HepG2 (cell line): ENCODE measurements around the gene CMIP. TPM values are rescaled to one million over a fixed set of nuclear protein-coding genes. Genes with fewer than 3 reads are reported as not detected.

ENCODE experiments used
- AGO2 ChIP-seq: fragments of 200-400 bp; formaldehyde crosslinking; optimal IDR thresholded peaks from 2 replicates; pipeline ENCODE3; 2017; ENCODE audit warnings: mild to moderate bottlenecking, low read depth, low read length, moderate library complexity
- CBX5 ChIP-seq: sonication (generic); formaldehyde crosslinking; IDR thresholded peaks from 2 replicates; pipeline ENCODE4 v1.4.0; 2020; ENCODE audit warnings: missing genetic modification reagents, borderline replicate concordance
- CENPBD1 ChIP-seq: sonication (generic); formaldehyde crosslinking; IDR thresholded peaks from 2 replicates; pipeline ENCODE4 v1.8.0; 2022; ENCODE audit warnings: missing genetic modification reagents, low read depth, mild to moderate bottlenecking, borderline replicate concordance
- ETV5 ChIP-seq: IDR thresholded peaks from 2 replicates; pipeline ENCODE4 v1.6.1; 2018; ENCODE audit warnings: missing biosample characterization, missing genetic modification reagents, inconsistent platforms, borderline replicate concordance
- ETV6 ChIP-seq: sonication (generic); formaldehyde crosslinking; conservative IDR thresholded peaks from 2 replicates; pipeline ENCODE4 v1.4.0; 2020; ENCODE audit warnings: missing genetic modification reagents
- FOXP1 ChIP-seq, 2 experiments: fragments of 450-650 bp in 1 of 2; IDR thresholded peaks; 2 replicates each; pipeline ENCODE4 v1.6.1; 2017 to 2018; ENCODE audit warnings: antibody characterized with exemption in 1 of 2
- FOXP4 ChIP-seq: sonication (generic); formaldehyde crosslinking; IDR thresholded peaks from 2 replicates; pipeline ENCODE4 v1.4.0; 2020; ENCODE audit warnings: missing genetic modification reagents
- GPBP1L1 ChIP-seq: sonication (generic); formaldehyde crosslinking; IDR thresholded peaks from 2 replicates; pipeline ENCODE4 v1.5.0; 2020; ENCODE audit warnings: mild to moderate bottlenecking, missing genetic modification reagents
- HNRNPL ChIP-seq: fragments of 200-400 bp; formaldehyde crosslinking; IDR thresholded peaks from 2 replicates; pipeline ENCODE4 v1.6.1; 2017; ENCODE audit warnings: mild to moderate bottlenecking, low read depth, low read length
- IKZF4 ChIP-seq: sonication (generic); formaldehyde crosslinking; IDR thresholded peaks from 2 replicates; pipeline ENCODE4 v1.5.1; 2020; ENCODE audit warnings: borderline replicate concordance, mild to moderate bottlenecking, low read depth, missing genetic modification reagents; ENCODE audit errors: not compliant biosample characterization
- JUND ChIP-seq: sonication (generic); formaldehyde crosslinking; IDR thresholded peaks from 2 replicates; pipeline ENCODE4 v1.8.0; 2022; ENCODE audit warnings: mild to moderate bottlenecking, missing genetic modification reagents
- KDM4B ChIP-seq: sonication (generic); formaldehyde crosslinking; IDR thresholded peaks from 2 replicates; pipeline ENCODE4 v1.4.0; 2020; ENCODE audit warnings: missing genetic modification reagents
- MATR3 ChIP-seq: sonication (generic); formaldehyde crosslinking; IDR thresholded peaks from 2 replicates; pipeline ENCODE4 v1.4.0; 2020; ENCODE audit warnings: missing genetic modification reagents
- NAIF1 ChIP-seq: sonication (generic); formaldehyde crosslinking; IDR thresholded peaks from 2 replicates; pipeline ENCODE4 v1.5.0; 2020; ENCODE audit warnings: mild to moderate bottlenecking, missing genetic modification reagents, borderline replicate concordance
- ONECUT2 ChIP-seq: sonication (generic); formaldehyde crosslinking; IDR thresholded peaks from 2 replicates; pipeline ENCODE4 v1.4.0; 2020; ENCODE audit warnings: missing genetic modification reagents
- PHF21A ChIP-seq: sonication (generic); formaldehyde crosslinking; IDR thresholded peaks from 2 replicates; pipeline ENCODE4 v1.5.0; 2020; ENCODE audit warnings: mild to moderate bottlenecking, missing genetic modification reagents
- SNAI1 ChIP-seq: sonication (generic); formaldehyde crosslinking; IDR thresholded peaks from 2 replicates; pipeline ENCODE4 v1.5.0; 2020; ENCODE audit warnings: mild to moderate bottlenecking, missing genetic modification reagents, borderline replicate concordance
- SOX13 ChIP-seq, 3 experiments: fragments of 450-650 bp in 1 of 3; sonication (generic) in 1 of 3; formaldehyde crosslinking in 1 of 3; IDR thresholded peaks in 2 of 3; conservative IDR thresholded peaks in 1 of 3; 2 replicates each; pipeline versions ENCODE4 v1.5.0 to v1.6.1; 2016 to 2020; ENCODE audit warnings: antibody characterized with exemption in 1 of 3, mild to moderate bottlenecking in 1 of 3, missing compliant biosample characterization in 1 of 3, missing genetic modification reagents in 1 of 3, moderate library complexity in 1 of 3
- ZBTB8A ChIP-seq: sonication (generic); formaldehyde crosslinking; IDR thresholded peaks from 2 replicates; pipeline ENCODE4 v1.4.0; 2020; ENCODE audit warnings: mild to moderate bottlenecking, low read depth, missing genetic modification reagents, borderline replicate concordance
- ZNF234 ChIP-seq: sonication (generic); formaldehyde crosslinking; conservative IDR thresholded peaks from 2 replicates; pipeline ENCODE4 v1.5.1; 2020; ENCODE audit warnings: mild to moderate bottlenecking, missing genetic modification reagents
- ZNF354B ChIP-seq: sonication (generic); formaldehyde crosslinking; IDR thresholded peaks from 2 replicates; pipeline ENCODE4 v1.8.0; 2022; ENCODE audit warnings: mild to moderate bottlenecking, missing genetic modification reagents
- ZNF460 ChIP-seq: sonication (generic); formaldehyde crosslinking; IDR thresholded peaks from 2 replicates; pipeline ENCODE4 v1.5.1; 2020; ENCODE audit warnings: missing genetic modification reagents, mild to moderate bottlenecking, borderline replicate concordance
- ZNF484 ChIP-seq: sonication (generic); formaldehyde crosslinking; IDR thresholded peaks from 2 replicates; pipeline ENCODE4 v1.5.1; 2020; ENCODE audit warnings: mild to moderate bottlenecking, low read depth, missing genetic modification reagents, borderline replicate concordance
- ZNF496 ChIP-seq: sonication (generic); formaldehyde crosslinking; IDR thresholded peaks from 2 replicates; pipeline ENCODE4 v1.8.1; 2023; ENCODE audit warnings: mild to moderate bottlenecking, moderate library complexity, missing genetic modification reagents; ENCODE audit not compliant: insufficient replicate concordance
- ZNF644 ChIP-seq: IDR thresholded peaks from 2 replicates; pipeline ENCODE4 v1.6.1; 2016; ENCODE audit warnings: low read depth
- ZNF761 ChIP-seq: sonication (generic); formaldehyde crosslinking; conservative IDR thresholded peaks from 2 replicates; pipeline ENCODE4 v1.4.0; 2020; ENCODE audit warnings: mild to moderate bottlenecking, missing genetic modification reagents
- polyA plus RNA-seq, 8 experiments: library from polyadenylated mRNA; depleted of rRNA in 3 of 8; stranded (reverse) in 7 of 8; unstranded in 1 of 8; fragments of >200 nt; fragmentation: Illumina TruSeq in 4 of 8; extraction: Trizol in 4 of 8; gene quantifications; 2 replicates each; pipeline versions ENCODE4 v1.2.1 to v1.2.3, GENCODE V29; 2011 to 2016; ENCODE audit warnings: low read depth in 4 of 8, missing spikeins in 1 of 8, mixed read lengths in 1 of 8; ENCODE audit not compliant: insufficient read depth in 1 of 8
- total RNA-seq, 5 experiments: library from RNA; depleted of rRNA; stranded (reverse); fragments of >200 nt; fragmentation: Illumina TruSeq; extraction: Trizol; gene quantifications; 2 replicates each; pipeline ENCODE4 v1.2.3, GENCODE V29; 2016; ENCODE audit warnings: low read depth in 1 of 5

Gene CMIP
- total and polyA plus RNA-seq, 2 of the 13 experiments (the other 11 are each of a cell fraction or from before 2014, with no cell fraction given): 10.9 to 18.1 TPM

- no peak for TF ChIP-seq GPBP1L1 (CRISPR knock-in tag)
- TF ChIP-seq ONECUT2 (CRISPR knock-in tag): no peak
- no peak for TF ChIP-seq ZNF484 (CRISPR knock-in tag)
- no peak for TF ChIP-seq PHF21A (CRISPR knock-in tag)
- TF ChIP-seq FOXP4: no peak
- TF ChIP-seq ZNF354B: no peak
- no peak for TF ChIP-seq ZNF496 (CRISPR knock-in tag)
- TF ChIP-seq ZNF460 (CRISPR knock-in tag): no peak
- TF ChIP-seq HNRNPL: 0 out of 2 replicates have a peak, but pooled peaks have one; percentile 12
- TF ChIP-seq ZBTB8A: no peak
- no peak for TF ChIP-seq ZNF234 (CRISPR knock-in tag)
- TF ChIP-seq ZNF644 (CRISPR knock-in tag): no peak
- TF ChIP-seq AGO2: no peak
- TF ChIP-seq JUND (CRISPR knock-in tag): no peak
- no peak for TF ChIP-seq ETV5 (CRISPR knock-in tag)
- TF ChIP-seq SOX13 (IDR thresholded peaks at IDR 0.05): no peak
- TF ChIP-seq SOX13 (CRISPR knock-in tag; conservative IDR thresholded peaks at IDR 0.05 in 1 of 2, IDR thresholded peaks at IDR 0.05 in 1 of 2): 0 out of 4 replicates have a peak, but pooled peaks of 1 of the 2 experiments have one; percentile 24
- TF ChIP-seq CENPBD1 (CRISPR knock-in tag): no peak
- peak; percentile 72 for TF ChIP-seq CBX5 (CRISPR knock-in tag)
- no peak for TF ChIP-seq KDM4B (CRISPR knock-in tag)
- TF ChIP-seq NAIF1 (CRISPR knock-in tag): no peak
- TF ChIP-seq IKZF4 (CRISPR knock-in tag): no peak
- TF ChIP-seq FOXP1 (IDR thresholded peaks at IDR 0.05): no peak
- no peak for TF ChIP-seq FOXP1 (CRISPR knock-in tag; IDR thresholded peaks at IDR 0.05)
- no peak for TF ChIP-seq ZNF761
- TF ChIP-seq ETV6: no peak
- TF ChIP-seq SNAI1 (CRISPR knock-in tag): no peak
- TF ChIP-seq MATR3 (CRISPR knock-in tag): no peak
Measured at GRCh38 chr16:81730090-81731051, 285.8 kb downstream of the CMIP start (continued).
